ENCODE data around the gene TMEFF2.
A peak's percentile ranks its signal among the peaks of the same experiment; 100 is the strongest.
"Not testable (repeated sequence)": the region's sequence is repeated elsewhere in the genome, so short reads cannot be mapped to it uniquely, and the experiment has no call there.

Gene TMEFF2

DNA sequence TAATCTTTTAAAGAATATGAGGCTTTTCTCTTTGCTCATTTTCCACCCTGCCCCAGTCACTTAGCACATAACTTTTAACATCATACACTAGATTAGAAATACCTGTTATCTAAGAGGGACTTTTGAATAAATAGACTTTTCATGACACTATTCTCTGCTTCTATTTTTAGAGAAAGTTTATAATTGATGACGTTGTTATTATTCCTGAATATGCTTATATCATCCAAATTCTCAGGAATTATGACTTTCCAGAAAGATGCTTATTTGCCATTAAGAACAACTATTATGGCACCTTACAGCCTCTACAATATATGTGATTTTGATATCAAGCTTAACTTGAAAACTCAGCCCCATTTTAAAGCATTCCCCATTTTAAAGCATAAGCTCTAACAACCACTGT, 11.4 kb downstream of the TMEFF2 start:
- DNase-seq (ENCODE audit: low spot score) = no peak

DNA sequence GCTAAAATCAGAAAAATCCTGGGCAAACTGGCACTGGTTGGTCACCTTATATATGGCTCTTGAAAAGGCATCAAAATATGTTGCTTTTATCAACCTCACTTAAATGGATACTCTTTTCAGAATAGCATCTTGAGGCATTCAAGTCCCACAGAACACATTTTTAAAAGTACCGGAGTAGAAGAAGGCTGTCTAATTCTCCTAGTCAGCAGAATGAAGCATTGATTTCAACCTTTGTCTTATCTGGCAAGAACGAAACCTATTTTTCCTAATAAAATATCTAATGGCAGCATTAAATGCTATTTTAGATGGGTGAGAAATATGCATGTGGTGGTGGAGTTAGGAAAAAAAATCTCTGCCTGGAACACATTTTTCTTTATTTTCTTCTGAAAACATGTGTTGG, 27.8 kb downstream of the TMEFF2 start:
- no peak for DNase-seq (ENCODE audit: low spot score)

DNA sequence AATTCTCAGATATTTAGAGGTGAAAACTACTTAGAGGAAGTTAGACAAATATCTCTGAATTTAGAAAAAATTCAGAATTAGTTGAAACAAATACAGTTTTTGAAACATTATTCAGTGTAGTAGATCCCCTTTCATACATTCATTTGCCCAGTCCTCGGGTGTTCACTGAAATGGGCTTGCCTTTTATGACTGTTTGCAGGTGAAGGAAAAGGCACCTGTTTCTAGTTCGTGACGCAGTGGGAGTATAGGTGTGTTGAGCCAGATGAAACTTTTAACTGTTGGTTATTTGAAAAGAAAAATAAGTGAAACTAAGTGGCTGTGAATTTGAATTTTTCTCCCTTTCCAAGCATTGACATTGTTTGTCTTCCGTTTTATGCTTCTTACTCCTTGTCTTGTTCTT, 28.9 kb downstream of the TMEFF2 start:
- no peak for DNase-seq (ENCODE audit: low spot score)

DNA sequence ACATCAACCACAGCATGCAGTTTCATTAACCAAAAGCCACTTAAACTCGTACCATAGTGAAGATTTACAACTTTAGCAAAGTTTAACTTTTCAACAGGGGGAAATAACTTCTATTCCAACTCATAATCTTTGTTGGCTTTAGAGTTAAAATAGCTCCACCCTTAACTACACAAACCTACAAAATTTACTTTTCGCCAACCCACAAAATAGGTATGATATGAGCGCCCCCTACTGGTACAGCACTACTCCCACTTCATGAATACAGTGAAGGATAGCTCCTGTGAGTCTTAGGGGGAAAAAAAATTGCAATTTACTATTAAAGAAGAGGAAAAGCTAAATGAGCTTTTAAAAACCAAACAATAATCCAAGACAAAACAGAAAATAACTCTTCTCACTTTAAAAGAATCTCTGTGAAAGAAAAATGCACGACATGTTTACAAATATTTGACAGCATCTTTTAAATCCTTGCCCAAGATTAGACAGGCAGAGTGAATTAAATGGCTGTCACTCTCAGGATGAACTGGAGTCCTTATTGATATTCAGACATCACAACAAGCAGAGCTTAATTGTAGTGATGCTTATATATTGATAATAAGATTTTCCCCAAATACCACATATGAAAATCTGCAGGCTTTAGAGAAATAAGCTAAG, 32.2 kb downstream of the TMEFF2 start:
- DNase-seq (ENCODE audit: low spot score) = peak; percentile 82

DNA sequence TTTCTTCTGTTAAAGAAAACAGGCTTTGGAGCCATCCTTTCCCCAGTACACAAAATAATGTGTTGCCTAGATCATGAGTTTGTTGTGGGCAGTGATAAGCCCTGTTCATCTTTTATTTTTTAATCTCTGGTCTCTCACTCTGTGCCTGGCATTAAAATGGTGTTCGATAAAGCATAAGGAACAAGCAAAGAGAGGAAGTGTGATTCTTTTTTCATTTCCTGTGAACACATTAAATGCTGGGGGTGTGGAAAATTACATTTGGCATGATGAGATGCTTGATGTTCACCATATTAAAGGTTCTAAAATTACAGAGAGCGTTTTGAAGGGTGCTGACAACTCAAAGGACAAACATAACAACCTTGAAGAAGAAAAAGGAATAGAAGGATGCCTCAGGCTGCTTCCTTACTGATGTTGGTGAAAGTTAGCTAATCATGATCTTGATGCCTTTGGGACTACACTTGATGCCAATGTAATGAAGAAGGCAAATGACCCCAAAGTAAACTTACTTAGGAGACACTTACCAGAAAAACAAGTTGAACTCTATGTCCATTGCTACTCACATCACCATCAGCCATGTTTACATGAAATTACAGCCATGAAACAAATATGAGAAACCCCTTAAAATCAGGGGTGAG, 33.0 kb downstream of the TMEFF2 start:
- DNase-seq (ENCODE audit: low spot score) = no peak

DNA sequence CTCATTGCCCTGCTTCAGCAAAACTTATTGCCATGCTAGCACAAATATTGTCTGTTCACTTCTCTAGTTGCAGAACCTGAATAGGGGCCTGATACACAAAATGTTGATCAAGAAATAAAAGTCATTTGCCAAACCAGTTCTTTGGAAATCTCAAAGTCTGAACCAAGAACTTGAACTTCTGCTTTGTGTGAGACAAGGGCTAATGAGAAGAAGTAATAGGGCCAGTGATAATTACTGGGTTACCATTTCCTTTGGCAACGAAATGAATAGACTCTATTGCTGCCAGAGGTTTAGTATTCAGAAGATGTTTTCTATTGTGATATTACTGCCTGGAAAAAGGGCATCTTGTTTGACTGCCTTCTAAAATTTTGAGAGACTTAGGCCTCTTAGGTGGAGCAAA, 35.0 kb downstream of the TMEFF2 start:
- DNase-seq (ENCODE audit: low spot score) = peak; percentile 56

DNA sequence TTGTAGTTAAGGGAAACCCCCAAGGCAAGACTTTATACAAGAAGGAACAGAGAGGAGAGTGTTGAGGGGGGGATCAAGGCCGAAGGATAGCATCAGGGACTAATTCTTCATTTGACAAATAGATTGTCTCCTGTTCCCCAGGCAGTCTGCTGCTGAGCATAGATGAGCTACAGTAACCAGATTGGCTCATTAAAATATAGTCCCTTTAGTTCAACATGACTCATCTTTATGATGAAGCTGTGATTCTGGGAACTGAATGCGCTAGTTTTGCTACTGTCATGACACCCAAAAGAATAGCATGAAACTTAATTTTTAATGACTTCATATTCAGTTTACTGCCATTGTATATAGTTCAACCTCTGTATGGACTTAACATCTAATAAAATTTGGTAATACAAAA, 35.5 kb downstream of the TMEFF2 start:
- DNase-seq (ENCODE audit: low spot score) = no peak

DNA sequence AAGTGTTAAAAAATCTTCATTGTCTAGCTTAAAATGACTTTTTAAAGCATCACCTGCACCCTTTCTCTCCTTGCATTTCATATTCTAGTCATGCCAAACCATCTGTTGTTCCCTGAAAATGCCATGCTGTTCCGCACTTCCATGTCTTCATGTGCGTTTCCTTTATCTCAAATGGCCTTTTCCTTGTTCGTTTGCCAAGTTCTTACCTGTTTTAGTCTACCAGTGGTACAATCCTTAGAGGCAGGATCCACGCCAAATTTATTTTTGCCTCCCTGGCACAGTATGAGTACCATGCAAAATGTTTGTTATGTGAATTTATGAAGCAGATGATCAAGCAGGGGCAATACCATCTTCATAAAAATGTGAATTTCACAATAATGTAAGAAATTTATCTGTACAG, 37.0 kb downstream of the TMEFF2 start:
- DNase-seq (ENCODE audit: low spot score) = no peak

DNA sequence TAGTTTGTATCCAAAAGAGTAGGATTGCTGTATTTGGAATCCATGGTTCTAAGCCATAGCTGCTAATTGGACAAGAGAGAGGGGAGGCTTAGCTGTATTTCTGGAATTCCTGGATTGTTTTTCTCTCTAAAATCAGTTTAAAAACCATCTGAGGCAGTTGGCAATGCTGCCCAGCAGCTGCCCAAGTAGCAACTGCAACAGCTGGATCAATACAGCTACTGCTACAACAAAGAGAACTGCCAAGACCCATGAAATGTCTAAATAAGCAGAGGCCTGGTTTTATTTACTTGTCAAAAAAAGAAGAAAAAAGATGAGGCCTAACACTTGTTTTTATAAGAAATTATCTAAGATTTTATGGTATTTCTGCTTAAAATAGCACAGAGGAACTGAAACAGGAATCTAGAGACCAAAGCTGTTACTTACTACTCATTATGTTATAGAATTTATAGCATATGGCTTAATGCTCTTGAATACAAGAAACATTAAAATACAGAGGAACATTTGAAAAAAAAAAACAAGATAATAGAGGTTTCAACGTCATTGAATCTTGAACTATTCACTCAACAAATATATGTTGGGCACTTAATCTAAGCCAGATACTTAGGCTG, 39.1 kb downstream of the TMEFF2 start:
- no peak for DNase-seq (ENCODE audit: low spot score)

DNA sequence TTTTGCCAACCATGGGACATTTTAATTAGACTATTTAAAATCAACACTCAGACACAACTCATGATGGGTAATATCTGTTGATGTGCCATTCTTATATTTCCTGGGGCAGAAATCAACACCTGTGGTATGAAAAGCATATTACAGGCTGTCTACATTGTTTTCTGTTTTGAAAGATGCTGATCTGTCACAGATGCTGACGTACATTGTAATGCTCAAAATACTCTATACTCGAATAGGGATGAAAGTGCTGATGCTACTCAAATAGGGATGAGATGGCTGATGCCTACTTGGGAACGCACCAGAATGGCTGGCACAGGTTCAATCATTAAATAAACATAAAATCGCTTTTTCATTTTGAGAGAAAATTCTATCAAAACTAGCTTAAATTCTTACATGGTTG, 41.2 kb downstream of the TMEFF2 start:
- DNase-seq (ENCODE audit: low spot score) = no peak

DNA sequence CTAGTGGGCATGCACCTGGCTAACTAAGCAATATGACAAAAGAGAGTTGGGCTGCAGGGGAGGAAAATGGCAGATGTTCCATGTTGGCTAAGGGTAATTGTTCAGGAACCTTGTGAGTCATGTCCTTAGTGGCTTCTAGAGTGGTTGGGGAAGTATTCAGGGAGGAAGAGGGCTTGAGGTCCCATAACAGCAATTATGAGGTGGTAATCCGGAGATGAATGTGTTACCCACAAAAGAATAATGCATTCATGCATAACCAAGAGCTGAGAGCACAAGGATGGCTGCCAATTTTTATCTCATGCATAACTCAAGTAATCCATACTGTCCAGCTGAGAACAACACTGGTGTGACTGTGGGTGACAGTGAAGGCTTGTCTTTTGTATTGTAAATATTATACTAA, 42.9 kb downstream of the TMEFF2 start:
- no peak for DNase-seq (ENCODE audit: low spot score)

DNA sequence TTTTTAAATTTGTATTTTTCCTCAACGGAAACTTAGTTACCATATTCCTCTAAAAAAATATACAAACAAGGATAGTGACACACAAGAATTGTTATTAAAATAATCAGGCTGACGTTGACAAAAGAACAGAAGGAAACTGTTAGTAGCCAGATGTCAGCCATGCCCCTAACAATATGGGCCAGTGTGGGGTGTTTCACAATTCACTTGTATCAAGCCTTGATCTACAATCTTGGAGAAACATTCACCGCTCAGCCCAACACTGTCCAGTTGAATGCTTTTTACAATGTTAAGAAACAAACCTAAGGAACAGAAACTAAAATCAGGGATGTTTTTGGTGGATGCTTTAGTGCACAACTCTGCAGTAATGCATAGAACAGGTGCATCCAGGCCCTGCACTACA, 44.6 kb downstream of the TMEFF2 start:
- no peak for DNase-seq (ENCODE audit: low spot score)

DNA sequence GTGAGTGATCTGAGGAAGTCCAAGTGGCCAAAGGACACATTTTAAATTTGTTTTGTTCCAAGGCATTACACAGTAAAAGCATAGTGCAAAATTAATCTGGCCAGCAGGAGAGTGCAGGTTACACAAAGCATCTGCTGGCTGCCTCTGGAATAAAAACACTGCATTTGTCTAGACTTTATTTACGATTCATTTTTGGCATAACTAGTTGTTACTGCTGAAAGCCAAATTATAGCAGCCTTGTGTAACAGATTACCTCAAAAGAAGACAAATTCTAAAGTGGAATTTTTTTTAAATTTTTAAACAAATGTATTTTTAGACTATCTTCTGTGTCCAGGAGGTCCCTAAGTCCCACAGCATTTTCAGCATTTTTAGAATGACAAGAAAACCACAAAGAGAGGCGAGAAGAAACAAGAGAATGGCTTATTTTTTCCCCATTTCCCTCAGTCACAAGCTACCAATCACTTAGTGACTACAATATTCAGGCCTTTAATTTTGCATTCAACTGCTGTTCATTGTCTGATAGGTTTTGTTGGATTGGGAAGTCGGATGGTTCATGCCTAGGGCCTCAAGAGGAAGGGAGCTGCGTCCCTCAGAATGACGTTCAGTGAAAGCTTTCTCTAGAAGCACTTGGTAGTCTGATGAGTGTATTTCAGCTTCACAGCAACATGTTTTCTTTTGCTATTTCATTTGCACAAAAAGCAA, 46.0 kb downstream of the TMEFF2 start:
- peak; percentile 60 for DNase-seq (ENCODE audit: low spot score)

DNA sequence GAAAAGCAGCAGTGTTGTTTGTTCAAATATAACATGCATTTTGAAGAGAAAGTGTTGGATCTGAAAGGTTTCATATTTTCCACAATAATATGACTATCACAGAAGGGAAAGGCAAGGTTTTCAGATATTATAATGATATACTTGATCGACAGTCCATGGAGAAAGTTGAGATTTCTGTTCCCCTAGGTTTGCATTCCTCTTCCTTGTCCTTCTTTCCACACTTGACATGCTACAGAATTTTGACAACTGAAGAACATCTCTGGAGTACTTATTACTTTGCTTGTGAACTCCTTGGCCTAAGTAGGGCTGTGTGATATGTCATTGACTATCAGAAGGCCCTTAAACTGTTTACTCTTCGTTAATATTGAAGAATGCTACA, 46.5 kb downstream of the TMEFF2 start:
- no peak for DNase-seq (ENCODE audit: low spot score)

DNA sequence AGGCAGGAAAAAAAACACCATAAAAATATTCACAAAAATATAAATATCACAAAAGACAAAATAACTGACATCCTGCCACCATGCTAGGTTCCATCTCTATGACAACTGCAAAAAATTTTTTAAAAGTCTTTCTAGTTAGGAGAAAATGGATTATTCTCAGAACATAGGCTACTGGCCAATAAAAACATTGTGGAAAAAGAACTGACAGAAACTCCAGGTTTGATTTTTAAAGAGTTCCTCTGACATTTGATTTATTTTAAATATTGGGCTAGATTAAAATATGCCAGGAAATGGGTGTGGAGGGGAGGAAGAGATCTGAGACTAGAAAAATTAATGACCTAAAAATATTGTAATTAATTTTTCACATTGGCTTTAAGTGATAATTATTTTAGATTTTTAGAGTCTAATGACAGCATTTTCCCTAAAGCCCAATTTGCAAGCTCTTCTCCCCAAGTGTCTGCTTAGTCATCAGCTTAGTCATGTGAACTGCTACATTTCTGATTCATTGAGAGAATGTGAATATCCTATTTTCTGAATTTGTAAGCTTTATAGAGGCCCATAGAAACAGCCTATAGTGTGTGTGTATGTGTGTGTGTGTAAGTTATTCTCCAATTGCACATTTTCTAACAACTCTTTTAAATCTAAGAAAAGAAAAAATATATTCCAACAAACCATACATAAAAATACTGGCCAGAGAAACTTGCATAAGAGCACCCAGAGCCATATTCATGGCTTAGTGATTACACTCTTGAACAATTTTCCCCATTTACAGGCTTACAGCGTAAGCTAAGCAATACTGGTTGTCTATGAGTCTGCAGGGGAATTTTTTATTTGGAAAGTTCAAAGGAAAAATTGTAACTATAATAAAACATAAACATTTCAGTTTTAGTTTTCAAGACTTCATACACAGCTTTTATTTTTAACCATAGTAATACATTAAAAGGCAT, 48.4 kb downstream of the TMEFF2 start:
- peak; percentile 68 for DNase-seq (ENCODE audit: low spot score)

DNA sequence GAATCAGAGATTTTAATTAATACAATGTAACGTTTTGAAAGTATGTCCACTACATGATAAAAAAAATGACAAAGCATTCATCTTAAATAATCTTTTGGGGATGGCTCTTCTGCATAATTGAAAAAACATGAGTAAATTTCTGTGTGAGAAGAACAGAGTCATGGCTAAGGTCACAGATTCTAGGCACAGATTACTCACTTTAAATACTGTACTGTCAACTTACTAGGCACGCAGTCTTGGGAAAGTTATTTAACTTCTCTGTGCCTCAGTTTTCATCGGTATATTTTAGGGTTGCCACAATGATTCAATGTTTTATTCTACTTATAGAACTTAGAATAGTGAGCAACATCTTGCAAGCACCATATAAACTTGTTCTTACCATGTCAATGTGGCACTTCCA, 49.2 kb downstream of the TMEFF2 start:
- DNase-seq (ENCODE audit: low spot score) = no peak

DNA sequence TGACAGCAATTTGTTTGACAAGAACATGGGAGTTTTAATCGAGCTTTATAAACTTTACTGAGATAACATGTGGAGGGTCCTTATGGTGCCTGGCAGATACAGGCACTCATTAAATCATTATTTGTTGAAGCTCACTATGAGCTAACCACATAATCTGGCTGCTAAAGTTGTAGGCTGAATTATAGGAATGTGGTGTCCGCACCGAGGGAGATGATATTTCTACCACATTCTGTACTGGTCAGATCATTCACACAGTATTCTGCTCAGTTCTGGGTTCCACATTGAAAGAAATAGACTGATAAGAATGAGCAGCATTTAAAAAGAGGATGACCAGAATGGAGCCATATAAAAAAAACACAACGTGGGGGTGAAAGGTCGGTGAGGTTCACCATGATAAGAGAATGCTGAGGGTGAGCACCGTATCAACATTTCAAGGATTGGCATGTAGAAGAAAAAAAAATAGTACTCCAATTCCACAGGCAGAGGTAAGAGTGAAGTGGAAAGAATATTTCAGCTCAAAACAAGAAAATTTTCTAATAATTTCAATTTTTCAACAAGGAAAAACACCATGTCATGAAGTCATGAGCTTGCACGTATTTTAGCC, 54.4 kb downstream of the TMEFF2 start:
- no peak for DNase-seq (ENCODE audit: low spot score)

DNA sequence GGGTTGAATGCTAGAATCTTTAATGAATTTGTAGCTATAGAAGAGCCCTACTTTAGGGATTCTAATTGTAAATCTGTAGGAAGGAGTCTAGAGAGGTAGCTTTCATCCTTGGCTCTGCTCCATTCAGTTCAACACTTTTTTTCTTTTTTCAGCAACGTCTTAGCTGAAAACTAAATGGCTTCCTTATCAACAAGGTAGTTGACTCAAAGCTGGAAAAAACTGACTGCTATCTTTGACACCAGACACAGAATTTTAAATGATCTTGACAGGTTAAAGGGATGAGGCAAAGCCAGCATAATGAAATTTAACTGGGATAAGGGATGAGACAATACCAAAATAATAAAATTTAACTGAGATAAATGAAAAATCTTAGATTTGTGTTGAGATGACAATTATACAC, 54.9 kb downstream of the TMEFF2 start:
- no peak for DNase-seq (ENCODE audit: low spot score)

DNA sequence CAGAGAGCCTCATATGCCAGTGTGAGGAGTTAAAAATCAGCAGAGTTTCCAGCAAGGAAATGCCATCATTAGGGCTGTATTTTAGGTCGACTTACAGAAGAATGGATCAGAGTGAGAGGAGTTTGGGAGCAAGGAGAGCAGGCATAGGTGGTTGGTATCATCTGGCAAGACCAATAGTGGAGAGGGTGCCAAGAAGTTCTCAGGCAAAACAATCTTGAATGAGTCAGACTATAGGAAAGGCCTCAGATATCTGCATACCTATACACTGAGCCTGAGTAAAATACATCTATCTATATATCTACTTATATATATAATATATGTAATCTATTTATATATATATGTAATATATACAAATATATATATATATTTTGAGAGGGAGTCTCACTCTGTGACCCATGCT, 57.3 kb downstream of the TMEFF2 start:
- DNase-seq (ENCODE audit: low spot score) = no peak

DNA sequence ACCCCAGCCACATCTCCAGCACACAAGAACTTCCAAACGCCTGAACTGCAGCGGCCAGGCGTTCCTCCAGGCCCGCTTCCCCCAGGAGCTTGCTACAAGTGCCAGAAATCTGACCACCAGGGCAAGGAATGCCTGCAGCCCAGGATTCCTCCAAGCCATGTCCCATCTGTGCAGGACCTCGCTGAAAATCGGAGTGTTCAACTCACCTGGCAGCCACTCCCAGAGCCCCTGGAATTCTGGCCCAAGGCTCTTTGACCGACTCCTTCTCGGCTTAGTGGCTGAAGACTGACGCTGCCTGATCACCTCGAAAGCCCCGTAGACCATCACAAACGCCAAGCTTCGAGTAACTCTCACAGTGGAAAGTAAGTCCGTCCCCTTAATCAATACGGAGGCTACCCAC, 62.1 kb downstream of the TMEFF2 start:
- not testable (repeated sequence) for DNase-seq (ENCODE audit: low spot score)

DNA sequence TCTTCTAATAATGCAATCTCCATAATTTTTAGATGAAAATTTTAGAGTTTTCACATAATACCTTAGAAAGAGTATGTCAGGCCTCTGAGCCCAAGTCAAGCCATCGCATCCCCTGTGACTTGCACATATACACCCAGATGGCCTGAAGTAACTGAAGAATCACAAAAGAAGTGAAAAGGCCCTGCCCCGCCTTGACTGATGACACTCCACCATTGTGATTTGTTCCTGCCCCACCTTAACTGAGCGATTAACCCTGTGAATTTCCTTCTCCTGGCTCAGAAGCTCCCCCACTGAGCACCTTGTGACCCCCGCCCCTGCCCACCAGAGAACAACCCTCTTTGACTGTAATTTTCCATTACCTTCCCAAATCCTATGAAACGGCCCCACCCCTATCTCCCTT, 64.4 kb downstream of the TMEFF2 start:
- not testable (repeated sequence) for DNase-seq (ENCODE audit: low spot score)

DNA sequence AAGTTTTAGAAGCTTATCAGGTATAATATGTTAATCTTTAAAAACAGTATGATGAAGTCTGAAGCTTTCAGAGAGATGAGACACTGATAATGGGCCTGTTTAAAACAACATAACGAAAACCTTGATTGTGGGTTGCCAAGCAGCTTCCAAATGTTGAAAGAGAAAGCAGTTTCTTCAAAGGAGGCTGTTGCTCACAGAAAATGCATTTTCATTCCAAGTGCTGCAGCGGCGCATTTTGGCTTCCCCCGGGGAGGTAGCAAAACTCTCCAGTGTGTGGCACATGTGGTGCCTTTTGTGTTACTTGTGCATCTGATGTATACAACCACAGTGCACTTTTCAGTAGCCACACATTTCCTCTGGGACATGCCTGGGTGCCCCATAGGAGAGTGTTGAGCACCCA, 66.1 kb downstream of the TMEFF2 start:
- DNase-seq (ENCODE audit: low spot score) = peak; percentile 46

Measured in pons (tissue), 1 donor.